GM18867 (cell line): Measurements from ENCODE around the gene GADD45B.
"Not testable (repeated sequence)": the region's sequence is repeated elsewhere in the genome, so short reads cannot be mapped to it uniquely, and the experiment has no call there.

Source experiments
- ATAC-seq: cut with Tn5 transposase; IDR thresholded peaks from one replicate; pipeline ENCODE4 v1.9.1; 2021; ENCODE audit warnings: mild to moderate bottlenecking, moderate library complexity; ENCODE audit not compliant: unreplicated experiment

Gene GADD45B

DNA sequence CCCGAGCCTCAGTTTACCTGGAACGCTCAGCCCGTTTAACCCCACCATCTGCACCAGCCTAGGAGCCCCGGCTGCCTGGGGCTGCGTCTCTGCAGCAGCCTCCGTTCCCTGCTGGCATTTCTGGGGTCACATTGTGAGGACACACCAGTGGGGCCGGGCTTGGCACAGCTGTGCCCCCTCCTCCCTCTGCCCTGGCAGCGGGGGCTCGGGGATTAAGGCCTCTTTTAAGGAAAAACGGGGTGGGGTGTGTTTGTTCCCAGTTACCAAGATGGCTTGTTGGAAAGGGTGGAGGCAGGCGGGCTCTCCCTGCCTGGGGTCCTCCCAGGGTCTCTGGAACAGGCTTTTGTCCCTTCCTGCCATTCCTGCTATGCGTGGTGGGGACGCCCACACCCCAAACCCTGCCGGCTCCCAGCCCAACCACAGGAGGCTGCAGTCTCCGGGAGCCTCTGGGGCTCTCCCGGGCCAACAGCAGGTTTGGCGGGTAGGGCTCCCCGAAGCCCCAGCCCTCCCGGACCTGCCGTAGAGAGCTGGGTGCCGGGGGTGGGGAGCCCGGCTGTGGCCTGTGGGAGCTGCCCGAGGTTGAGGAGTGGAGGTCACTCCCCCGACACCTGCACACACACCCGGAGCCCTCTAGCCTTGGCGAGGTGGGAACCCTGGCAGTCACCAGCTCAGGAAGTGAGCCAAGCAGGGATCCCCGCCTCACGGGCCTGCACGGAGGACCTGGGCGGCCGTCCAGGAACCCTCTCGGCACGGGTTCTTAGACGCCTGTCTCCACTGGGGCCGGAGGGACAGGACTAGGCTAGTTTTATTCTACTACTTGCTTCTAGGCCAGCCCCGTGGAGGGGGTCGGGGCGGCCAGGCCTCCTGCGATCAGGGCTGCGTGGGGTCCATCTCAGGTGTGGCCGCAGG is 36.9 kb downstream of the GADD45B start:
- no peak for ATAC-seq

DNA sequence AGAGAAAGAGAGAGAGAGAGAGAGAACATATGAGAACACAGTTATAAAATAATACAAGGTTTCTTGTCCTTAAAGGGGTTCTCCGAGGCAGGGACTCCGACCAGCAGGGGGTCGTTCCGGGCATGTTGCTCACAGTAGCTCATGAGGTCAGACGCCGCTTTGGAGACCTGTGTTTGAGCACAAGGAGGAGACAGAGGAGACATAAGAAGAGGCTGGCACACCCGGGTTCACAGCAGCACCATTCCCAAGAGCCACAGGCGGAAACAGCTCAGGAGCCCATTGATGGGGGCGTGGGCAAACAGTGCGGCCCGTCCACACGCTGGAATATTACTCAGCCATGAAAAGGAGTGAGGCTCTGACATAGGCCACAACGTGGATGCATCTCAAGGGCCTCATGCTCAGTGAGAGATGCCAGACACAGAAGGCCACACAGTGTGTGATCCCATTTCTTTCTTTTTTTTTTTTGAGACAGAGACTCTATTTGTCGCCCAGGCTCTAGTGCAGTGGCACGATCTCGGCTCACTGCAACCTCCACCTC is 39.1 kb downstream of the GADD45B start:
- ATAC-seq: no peak

DNA sequence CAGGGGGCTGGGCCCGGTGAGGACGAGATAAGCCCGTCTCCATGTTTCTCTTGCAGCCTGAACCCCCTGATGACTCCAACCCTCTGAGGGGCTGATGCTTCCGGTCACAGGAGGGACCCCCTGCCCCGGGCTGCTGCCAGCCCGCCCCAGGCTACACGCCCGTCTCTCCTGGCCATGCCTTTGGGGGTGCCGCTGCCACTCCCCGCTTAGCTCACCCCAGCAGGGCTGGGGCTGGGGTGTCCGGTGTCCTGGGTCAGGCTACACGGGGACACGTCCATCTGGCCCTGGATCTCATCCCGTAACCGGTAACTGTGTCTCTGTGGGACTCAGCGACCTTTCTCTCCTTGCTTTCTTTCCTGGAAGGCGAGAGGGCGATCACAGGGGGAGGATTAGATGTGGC is 40.8 kb downstream of the GADD45B start:
- no peak for ATAC-seq

DNA sequence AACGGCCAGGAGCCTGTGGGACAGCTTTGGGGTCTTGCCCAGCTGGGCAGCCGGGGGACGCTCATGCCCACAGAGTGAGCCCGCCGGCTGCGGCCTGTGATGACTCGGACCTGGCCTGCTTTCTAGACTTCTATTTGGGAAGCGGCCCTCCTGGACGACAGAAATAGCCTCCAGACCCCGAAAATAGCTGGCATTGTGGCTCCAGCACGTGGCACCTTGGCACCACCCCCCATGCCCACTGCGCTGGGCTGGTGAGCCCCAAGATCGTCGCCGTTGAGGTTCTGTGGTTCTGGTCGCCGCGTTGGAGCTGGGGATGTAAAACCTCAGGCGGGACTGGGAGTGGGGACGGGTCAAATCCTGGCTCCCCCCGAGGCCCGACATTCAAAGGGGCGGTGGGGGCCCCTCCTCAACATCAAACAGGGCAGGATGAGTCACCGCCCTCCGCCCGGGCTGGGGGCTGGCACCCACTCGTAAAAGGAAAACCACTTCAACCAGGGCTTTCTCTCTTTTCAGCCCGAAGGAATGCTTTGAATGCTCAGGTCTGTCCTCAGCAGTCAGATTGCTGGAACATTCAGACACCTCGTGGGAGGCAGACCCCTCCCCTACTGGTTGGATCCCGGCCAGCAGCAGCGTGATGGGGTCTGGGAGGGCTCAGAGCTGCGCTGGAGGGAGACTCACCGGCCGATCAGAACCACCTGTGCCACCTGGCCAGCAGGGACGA is 42.1 kb downstream of the GADD45B start:
- no peak for ATAC-seq

DNA sequence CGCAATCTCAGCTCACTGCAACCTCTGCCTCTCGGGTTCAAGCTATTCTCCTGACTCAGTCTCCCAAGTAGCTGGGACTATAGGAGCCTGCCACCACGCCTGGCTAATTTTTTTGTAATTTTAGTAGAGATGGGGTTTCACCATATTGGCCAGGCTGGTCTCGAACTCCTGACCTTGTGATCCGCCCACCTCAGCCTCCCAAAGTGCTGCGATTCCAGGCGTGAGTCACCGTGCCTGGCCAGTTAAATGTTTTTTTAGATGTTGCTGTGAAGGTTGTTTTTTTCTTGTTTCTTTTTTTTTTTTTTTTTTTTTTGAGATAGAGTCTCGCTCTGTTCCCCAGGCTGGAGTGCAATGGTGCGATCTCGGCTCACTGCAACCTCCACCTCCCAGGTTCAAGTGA is 42.9 kb downstream of the GADD45B start:
- not testable (repeated sequence) for ATAC-seq

DNA sequence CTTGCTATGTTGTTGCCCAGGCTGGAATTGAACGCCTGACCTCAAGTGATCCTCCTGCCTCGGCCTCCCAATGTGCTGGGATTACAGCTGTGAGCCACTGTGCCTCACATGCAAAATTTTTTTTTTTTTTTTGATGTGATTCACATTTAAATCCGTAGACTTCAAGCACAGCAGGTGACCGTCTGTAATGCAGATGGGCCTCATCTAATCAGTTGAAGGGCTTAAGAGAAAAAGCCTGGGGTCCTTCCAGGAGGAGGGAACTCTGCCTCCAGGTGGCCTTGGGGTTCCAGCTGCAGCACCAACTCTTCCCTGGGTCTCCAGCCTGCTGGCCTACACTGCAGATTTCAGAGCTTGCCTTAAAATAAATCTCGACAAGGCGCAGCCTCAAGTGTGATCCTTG is 43.6 kb downstream of the GADD45B start:
- ATAC-seq: no peak

DNA sequence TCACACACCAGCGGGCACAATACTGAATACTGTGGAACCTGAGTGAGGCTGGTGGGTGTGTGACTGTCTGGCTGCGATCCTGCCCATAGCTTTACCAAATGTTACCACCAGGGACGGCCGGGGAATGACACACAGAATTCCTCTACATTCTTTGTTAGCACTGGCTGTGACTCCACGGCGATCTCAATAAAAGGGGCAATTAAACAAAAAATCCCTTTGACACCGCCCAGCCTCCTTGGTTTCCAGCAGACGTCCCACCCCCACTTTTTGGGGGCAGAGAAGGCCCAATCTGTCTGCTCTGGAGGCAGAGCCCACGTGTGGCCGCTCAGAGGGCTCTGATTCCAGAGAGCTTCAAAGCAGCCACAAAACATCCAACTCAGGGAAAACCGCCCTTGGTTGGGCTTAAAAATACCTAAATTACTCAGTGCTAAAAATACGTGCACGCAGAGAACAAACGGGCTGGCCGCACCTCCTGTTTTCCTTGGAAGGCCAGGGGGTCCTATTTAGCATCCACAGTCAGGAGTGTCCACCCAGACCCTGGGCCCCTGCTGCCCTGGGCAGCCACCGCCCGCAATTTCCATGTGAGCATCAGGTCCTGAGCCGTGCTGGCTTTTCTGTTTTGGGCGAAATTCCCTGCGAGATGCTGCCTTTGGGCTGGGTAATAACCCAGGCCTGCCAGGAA is 47.8 kb downstream of the GADD45B start:
- no peak for ATAC-seq

DNA sequence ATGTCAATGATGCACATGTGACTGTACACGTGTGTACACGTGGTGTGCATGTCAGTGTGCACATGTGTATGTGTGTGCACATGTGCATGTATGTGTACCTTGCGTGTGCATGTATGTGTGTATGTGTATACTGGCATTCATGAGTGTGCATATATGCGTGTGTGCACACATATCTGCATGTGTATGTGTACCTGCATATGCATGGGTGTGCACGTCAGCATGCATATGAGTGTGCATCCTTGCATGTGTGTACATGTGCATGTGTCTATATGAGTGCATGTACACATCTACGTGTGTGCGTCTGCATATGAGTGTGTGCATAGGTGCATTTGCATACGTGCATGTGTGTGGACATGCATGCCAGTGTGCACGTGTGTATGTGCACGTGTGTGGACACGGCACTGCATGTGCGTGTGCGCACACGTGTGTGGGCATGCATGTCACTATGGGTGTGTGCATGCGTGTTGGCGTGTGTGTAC is 48.5 kb downstream of the GADD45B start:
- no peak for ATAC-seq

DNA sequence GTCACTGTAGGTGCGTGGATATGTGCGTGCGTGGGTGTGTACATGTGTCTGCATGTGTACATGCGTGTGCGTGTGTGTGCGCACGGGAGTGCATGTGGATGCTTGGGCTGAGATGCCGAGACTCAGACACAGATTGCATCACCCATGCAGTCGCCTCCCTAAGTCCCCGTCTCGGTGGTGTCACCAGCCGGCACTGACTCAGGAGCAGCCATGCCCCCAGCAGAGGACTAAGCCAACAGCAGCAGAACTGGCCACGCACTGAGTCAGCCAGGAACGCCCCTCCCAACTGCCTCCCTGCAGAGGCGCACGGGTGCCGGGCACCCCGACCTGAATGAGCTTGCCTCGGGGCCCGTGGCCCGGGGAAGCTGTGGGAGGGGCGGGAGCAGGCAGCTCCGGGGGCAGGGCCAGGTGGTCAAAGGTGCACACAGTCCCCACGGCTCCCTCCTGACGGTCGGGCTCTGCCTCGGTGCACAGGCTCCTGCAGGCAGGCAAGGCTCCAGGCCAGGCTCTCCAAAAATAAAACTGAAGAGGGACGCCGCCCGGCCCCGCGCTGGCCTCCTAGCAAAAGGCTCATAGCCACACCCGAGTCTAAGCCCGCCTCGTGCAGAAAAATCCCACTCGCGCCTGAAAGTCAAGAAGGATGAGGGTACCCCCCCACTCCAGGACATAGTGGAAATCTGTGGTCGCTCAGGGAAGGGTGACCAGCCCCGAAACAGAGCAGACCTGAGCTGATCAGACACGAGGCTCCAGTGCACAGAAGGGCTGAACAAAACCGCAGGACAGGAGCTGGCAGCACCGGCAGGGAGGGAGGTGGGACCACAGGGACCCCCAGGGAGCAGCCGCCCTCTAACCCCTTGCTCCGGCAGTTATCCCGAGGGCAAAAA is 49.2 kb downstream of the GADD45B start:
- ATAC-seq: no peak

DNA sequence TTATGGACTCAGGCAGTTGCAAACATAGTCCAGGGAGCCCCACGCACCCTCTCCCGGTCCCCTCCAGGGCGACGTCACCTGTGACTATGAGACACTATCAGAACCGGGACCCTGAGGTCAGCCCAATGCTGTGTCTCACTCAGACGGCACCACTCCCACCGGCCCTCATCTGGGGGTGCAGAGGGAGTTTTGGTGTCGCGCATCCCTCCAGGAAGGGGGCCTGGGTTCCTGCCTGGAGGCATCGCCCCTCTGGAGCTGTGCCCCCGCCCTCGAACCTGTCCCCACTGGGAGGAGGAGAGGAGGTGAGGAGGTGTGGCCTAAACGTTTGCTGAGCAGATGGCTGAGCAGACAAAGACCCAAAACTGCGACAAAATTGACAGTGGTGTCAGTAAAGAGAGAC is 51.2 kb downstream of the GADD45B start:
- ATAC-seq: no peak

DNA sequence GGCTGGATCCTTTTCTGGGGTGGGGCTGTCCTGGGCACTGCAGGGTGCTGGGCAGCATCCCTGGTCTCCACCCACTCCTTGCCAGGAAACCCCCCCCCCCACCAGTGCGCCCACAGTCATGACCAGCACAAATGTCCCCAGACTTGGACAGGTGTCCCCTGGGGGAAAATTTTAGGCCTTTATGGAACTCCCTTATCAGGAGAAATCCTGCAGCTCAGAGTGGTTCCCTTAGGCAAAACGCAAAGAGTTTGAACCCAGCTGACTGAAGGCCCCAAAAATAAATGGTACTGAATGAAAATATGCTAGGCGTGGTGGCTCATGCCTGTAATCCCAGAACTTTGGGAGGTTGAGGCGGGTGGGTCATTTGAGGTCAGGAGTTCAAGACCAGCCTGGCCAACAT is 51.8 kb downstream of the GADD45B start:
- ATAC-seq: no peak
